ENCODE measurements around the gene NEDD4L.

Gene NEDD4L

DNA sequence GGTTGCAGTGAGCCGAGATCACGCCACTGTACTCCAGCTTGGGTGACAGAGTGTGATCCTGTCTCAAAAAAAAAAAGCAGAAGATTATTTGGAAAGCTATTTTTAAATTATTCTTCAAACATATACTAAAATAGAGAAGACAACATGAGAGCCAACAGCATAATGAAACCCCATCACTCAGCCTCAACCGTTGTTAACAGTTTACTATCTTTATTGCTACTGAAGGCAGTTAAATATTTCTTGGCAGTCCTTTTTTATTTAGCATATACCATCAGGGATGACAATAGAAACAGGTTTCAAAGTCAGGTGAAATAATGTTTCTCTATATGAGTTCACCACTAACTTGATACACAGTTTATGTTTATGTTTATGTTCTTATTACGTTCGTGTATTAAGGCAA lies 157.2 kb downstream of the NEDD4L start:
- ChIA-PET POLR2A (no interaction called here), CTCF (interaction anchor here (1.2 kb wide), 1 partner anchor 16 kb away, joined by 3 read pairs; no protein-coding TSS in a partner anchor)
- Histone ChIP-seq H3K36me3 (ENCODE audit: control insufficient read depth in 2 of 2, insufficient read depth in 1 of 2, low read length in 2 of 2) (no peaks in the 10 kb centered on the region), H3K27ac (ENCODE audit: extremely low read depth, low read depth, low read length) (no peak overlapping the region), H3K4me3 (ENCODE audit: low read depth, low read length) (no peak overlapping the region), H3K9me3 (ENCODE audit: control insufficient read depth, insufficient read depth, low read depth, low read length) (no peaks in the 10 kb centered on the region), H3K4me1 (ENCODE audit: control insufficient read depth, insufficient read depth, low read length) (peaks cover 10% of the 10 kb centered on the region)
- no peak for TF ChIP-seq ZBTB48 (tag by site-specific recombination; IDR thresholded peaks at IDR 0.05)
- no peak for TF ChIP-seq ZNF514 (tag by site-specific recombination; IDR thresholded peaks at IDR 0.05)
- TF ChIP-seq ZNF670 (tag by site-specific recombination; IDR thresholded peaks at IDR 0.05; ENCODE audit: low read depth), result no peak
- TF ChIP-seq ZNF433 (tag by site-specific recombination; IDR thresholded peaks at IDR 0.05; ENCODE audit: low read depth), result no peak
- TF ChIP-seq ZNF211 (tag by site-specific recombination; IDR thresholded peaks at IDR 0.05; ENCODE audit: low read depth), result no peak
- no peak for TF ChIP-seq ZNF555 (tag by site-specific recombination; conservative IDR thresholded peaks at IDR 0.05)
- TF ChIP-seq, protein P1, sequence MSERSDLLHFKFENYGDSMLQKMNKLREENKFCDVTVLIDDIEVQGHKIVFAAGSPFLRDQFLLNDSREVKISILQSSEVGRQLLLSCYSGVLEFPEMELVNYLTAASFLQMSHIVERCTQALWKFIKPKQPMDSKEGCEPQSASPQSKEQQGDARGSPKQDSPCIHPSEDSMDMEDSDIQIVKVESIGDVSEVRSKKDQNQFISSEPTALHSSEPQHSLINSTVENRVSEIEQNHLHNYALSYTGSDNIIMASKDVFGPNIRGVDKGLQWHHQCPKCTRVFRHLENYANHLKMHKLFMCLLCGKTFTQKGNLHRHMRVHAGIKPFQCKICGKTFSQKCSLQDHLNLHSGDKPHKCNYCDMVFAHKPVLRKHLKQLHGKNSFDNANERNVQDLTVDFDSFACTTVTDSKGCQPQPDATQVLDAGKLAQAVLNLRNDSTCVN (tag by site-specific recombination; optimal IDR thresholded peaks at IDR 0.05), result no peak
- no peak for TF ChIP-seq ZNF221 (tag by site-specific recombination; IDR thresholded peaks at IDR 0.05; ENCODE audit: borderline replicate concordance)
- TF ChIP-seq ZNF146 (tag by site-specific recombination; IDR thresholded peaks at IDR 0.05), result no peak
- no peak for TF ChIP-seq SETDB1 (IDR thresholded peaks at IDR 0.05; ENCODE audit: insufficient read length, low read length)
- TF ChIP-seq, protein P2, sequence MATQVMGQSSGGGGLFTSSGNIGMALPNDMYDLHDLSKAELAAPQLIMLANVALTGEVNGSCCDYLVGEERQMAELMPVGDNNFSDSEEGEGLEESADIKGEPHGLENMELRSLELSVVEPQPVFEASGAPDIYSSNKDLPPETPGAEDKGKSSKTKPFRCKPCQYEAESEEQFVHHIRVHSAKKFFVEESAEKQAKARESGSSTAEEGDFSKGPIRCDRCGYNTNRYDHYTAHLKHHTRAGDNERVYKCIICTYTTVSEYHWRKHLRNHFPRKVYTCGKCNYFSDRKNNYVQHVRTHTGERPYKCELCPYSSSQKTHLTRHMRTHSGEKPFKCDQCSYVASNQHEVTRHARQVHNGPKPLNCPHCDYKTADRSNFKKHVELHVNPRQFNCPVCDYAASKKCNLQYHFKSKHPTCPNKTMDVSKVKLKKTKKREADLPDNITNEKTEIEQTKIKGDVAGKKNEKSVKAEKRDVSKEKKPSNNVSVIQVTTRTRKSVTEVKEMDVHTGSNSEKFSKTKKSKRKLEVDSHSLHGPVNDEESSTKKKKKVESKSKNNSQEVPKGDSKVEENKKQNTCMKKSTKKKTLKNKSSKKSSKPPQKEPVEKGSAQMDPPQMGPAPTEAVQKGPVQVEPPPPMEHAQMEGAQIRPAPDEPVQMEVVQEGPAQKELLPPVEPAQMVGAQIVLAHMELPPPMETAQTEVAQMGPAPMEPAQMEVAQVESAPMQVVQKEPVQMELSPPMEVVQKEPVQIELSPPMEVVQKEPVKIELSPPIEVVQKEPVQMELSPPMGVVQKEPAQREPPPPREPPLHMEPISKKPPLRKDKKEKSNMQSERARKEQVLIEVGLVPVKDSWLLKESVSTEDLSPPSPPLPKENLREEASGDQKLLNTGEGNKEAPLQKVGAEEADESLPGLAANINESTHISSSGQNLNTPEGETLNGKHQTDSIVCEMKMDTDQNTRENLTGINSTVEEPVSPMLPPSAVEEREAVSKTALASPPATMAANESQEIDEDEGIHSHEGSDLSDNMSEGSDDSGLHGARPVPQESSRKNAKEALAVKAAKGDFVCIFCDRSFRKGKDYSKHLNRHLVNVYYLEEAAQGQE (tag by site-specific recombination; IDR thresholded peaks at IDR 0.05), result no peak
- TF ChIP-seq OVOL3 (tag by site-specific recombination; IDR thresholded peaks at IDR 0.05), result no peak

DNA sequence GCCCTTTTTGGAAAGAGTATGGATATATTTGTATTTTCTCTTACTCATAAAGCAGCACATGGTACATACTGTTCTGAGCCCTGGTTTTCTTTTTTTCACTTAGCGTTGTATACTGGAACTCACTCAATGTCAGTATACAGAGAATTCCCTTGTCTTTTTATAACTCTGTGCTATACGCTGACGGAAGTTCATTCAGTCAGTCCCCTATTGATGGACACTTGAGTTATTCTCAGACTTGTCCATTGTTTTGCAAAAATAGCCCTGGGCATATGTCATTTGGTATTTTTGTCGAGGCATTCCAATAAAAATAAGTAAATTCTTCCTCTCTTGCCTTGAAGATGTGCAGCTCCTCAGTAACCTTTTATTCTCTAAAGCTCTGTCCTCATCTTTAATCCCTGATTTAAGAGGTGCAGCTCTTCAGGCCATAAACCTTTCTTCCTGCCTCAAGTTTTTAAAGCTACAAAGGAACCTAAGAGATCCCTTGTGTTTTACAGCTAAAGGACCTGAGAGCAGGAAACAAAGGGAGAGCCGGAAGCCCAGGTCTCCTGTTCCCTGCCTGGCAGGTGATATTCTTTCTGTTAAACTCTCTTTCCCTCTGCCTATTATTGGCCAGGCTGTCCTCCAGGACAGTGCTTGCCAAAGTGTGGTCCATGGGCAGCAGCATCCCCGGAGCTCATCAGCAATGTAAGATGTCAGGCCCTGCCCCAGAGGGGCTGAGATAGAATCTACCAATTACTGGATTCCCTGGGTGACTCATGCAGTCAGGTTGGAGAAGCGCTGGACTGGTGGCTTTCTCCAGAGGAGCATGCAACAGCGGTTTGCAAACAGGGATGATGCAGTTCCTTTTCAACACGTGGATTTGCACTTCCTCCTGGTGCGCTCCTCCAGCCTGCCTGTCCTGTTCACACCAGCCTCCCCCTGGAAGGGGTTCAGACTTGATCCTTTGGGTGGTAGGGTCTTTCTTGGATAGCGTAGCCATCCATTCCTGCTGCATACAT lies 158.0 kb downstream of the NEDD4L start:
- H3K27ac ChIP-seq (ENCODE audit: extremely low read depth, low read depth, low read length), result no peak overlapping the region
- H3K36me3 ChIP-seq (ENCODE audit: control insufficient read depth in 2 of 2, insufficient read depth in 1 of 2, low read length in 2 of 2), result no peaks in the 10 kb centered on the region
- ChIA-PET POLR2A (interaction anchor here (0.9 kb wide), 1 partner anchor 20 kb away, joined by 3 read pairs; no protein-coding TSS in a partner anchor), CTCF (interaction anchor here (0.7 to 0.9 kb wide), 2 partner anchors 21 to 562 kb away, joined by 3 to 4 read pairs; no protein-coding TSS in a partner anchor)
- no peak overlapping the region for H3K4me3 ChIP-seq (ENCODE audit: low read depth, low read length)
- no peaks in the 10 kb centered on the region for H3K9me3 ChIP-seq (ENCODE audit: control insufficient read depth, insufficient read depth, low read depth, low read length)
- peaks cover 5% of the 10 kb centered on the region; the same call in 1 of the 2 replicates for H3K4me1 ChIP-seq (ENCODE audit: control insufficient read depth, insufficient read depth, low read length)
- TF ChIP-seq, protein P3, sequence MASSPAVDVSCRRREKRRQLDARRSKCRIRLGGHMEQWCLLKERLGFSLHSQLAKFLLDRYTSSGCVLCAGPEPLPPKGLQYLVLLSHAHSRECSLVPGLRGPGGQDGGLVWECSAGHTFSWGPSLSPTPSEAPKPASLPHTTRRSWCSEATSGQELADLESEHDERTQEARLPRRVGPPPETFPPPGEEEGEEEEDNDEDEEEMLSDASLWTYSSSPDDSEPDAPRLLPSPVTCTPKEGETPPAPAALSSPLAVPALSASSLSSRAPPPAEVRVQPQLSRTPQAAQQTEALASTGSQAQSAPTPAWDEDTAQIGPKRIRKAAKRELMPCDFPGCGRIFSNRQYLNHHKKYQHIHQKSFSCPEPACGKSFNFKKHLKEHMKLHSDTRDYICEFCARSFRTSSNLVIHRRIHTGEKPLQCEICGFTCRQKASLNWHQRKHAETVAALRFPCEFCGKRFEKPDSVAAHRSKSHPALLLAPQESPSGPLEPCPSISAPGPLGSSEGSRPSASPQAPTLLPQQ (tag by site-specific recombination; IDR thresholded peaks at IDR 0.05), result peak; percentile 34; the same call in 1 of the 2 replicates
- TF ChIP-seq SP3 (tag by site-specific recombination; IDR thresholded peaks at IDR 0.05), result peak; percentile 33; the same call in 1 of the 2 replicates
- peak; percentile 64 for TF ChIP-seq ZNF394 (tag by site-specific recombination; IDR thresholded peaks at IDR 0.05; ENCODE audit: borderline replicate concordance)
- peak; percentile 60 for TF ChIP-seq PRDM1 (tag by site-specific recombination; IDR thresholded peaks at IDR 0.05)
- no peak for TF ChIP-seq EGR2 (tag by site-specific recombination; IDR thresholded peaks at IDR 0.05; ENCODE audit: low read depth)
- peak; percentile 60; the same call in 1 of the 2 replicates for TF ChIP-seq ZNF629 (tag by site-specific recombination; IDR thresholded peaks at IDR 0.05)
- TF ChIP-seq, protein P4, sequence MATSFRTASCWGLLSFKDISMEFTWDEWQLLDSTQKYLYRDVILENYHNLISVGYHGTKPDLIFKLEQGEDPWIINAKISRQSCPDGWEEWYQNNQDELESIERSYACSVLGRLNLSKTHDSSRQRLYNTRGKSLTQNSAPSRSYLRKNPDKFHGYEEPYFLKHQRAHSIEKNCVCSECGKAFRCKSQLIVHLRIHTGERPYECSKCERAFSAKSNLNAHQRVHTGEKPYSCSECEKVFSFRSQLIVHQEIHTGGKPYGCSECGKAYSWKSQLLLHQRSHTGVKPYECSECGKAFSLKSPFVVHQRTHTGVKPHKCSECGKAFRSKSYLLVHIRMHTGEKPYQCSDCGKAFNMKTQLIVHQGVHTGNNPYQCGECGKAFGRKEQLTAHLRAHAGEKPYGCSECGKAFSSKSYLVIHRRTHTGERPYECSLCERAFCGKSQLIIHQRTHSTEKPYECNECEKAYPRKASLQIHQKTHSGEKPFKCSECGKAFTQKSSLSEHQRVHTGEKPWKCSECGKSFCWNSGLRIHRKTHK (tag by site-specific recombination; IDR thresholded peaks at IDR 0.05), result no peak
- TF ChIP-seq, protein P5, sequence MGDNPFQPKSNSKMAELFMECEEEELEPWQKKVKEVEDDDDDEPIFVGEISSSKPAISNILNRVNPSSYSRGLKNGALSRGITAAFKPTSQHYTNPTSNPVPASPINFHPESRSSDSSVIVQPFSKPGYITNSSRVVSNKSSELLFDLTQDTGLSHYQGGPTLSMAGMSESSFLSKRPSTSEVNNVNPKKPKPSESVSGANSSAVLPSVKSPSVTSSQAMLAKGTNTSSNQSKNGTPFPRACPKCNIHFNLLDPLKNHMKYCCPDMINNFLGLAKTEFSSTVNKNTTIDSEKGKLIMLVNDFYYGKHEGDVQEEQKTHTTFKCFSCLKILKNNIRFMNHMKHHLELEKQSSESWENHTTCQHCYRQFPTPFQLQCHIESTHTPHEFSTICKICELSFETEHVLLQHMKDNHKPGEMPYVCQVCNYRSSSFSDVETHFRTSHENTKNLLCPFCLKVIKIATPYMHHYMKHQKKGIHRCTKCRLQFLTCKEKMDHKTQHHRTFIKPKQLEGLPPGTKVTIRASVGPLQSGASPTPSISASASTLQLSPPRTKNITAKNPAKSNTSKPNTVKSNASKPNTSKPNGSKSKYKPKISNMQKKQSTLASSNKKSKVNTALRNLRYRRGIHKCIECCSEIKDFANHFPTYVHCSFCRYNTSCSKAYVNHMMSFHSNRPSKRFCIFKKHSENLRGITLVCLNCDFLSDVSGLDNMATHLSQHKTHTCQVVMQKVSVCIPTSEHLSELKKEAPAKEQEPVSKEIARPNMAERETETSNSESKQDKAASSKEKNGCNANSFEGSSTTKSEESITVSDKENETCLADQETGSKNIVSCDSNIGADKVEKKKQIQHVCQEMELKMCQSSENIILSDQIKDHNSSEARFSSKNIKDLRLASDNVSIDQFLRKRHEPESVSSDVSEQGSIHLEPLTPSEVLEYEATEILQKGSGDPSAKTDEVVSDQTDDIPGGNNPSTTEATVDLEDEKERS (tag by site-specific recombination; IDR thresholded peaks at IDR 0.05), result no peak
- TF ChIP-seq ZNF670 (tag by site-specific recombination; IDR thresholded peaks at IDR 0.05; ENCODE audit: low read depth), result no peak
- 0 out of 2 replicates have a peak, but pooled peaks have one; percentile 12 for TF ChIP-seq ZNF335 (tag by site-specific recombination; conservative IDR thresholded peaks at IDR 0.05)
